ENCODE data around the gene PROS1. TPM values are rescaled to one million over a fixed set of nuclear protein-coding genes. Genes with fewer than 3 reads are reported as not detected.

PROS1 gene
- total RNA-seq (2014; rRNA removed; shearing (Covaris generic)) = 242 and 248 TPM in 2 replicates
- polyA plus RNA-seq (2015; cell fraction: cytosol; rRNA removed) = 169 and 233 TPM in 2 replicates
- polyA plus RNA-seq (2015; cell fraction: nucleus; rRNA removed) = 53.9 and 60.5 TPM in 2 replicates

- DNase-seq (ENCODE audit: low read depth, low spot score) = peak; percentile 88
- in situ Hi-C loops (cut with HindIII; ENCODE audit: low pct_unique_long_range_greater_than_20kb, low sequenced_read_pairs) = no loop called here
Measured at GRCh38 chr3:93973131-93974126, at the start of gene PROS1. PROS1 (minus strand) TSS chr3:93973896; CDS start chr3:93973749, 147 bp downstream.

DNA sequence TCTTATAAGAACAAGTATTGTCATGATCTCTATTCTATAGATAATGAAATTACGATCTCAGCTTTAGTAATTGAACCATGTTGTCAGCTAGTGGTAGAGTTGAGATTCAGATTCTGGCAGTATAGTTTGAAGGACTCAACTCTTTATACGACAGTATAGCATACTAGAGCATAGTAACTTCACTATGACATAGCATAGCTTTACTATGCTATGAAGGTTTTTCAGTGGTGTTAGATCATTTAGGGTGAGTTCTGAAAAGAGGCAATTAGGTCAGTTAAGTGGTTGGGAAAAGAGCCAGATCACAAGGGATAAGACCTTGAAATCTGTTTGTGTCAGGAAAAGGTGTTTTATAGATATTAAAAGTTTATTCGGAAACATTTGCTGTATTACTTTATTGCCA is 46.6 kb upstream of the PROS1 start:
- in situ Hi-C loops (cut with HindIII; ENCODE audit: low pct_unique_long_range_greater_than_20kb, low sequenced_read_pairs) = no loop called here
- no peak for DNase-seq (ENCODE audit: low read depth, low spot score)

- in situ Hi-C loops (cut with HindIII; ENCODE audit: low pct_unique_long_range_greater_than_20kb, low sequenced_read_pairs) = no loop called here
- DNase-seq (ENCODE audit: low read depth, low spot score) = no peak
Measured at GRCh38 chr3:94019659-94020058, 46.0 kb upstream of the PROS1 start.

DNA sequence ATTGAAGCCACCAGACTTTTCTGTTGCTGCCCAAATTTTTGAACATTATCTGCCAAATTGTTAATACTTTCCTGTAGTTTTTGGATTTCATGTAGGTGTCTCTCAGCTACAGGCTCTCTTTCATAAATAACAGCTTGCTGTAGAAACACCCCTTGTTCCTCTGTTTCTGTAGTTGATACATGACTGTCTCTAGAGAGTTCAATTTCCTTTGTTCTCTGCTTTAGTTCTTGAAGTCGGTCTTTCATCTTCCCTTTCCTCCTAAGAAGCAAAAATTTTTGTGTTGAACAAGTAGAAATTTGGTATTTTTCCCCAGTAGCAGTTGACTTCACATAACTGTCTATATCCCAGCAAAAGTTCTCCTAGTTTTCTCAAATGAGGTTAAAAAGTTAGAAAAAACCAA is 41.3 kb upstream of the PROS1 start:
- in situ Hi-C loops (cut with HindIII; ENCODE audit: low pct_unique_long_range_greater_than_20kb, low sequenced_read_pairs) = no loop called here
- no peak for DNase-seq (ENCODE audit: low read depth, low spot score)

GRCh38 chr3:94012185-94012584 is 38.5 kb upstream of the PROS1 start:
- in situ Hi-C loops (cut with HindIII; ENCODE audit: low pct_unique_long_range_greater_than_20kb, low sequenced_read_pairs) = no loop called here

DNA sequence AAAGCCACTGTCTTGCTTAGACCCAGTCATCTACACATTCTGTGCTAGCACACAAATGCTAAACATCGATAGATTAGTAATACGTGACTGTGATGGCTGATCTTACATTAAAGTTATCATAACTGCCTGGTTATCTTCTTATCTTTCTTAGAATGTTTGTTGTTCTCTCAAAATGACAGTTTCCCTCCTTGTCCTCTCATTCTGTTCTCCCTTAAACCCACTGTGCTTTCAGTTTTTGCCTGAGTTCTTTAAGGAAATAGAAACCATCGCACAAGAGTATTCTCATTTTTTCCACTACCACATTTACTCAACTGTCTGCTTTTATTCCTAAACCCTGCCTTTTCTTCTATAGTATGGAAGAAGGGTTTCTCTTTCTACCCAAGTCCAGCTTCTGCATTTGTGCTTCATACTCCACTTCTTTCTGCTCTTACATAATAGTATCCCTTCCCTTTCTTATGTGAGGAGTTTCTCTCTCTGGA is 37.6 kb upstream of the PROS1 start:
- in situ Hi-C loops (cut with HindIII; ENCODE audit: low pct_unique_long_range_greater_than_20kb, low sequenced_read_pairs) = no loop called here
- no peak for DNase-seq (ENCODE audit: low read depth, low spot score)

More at GRCh38 chr3:94012185-94012584, 38.5 kb upstream of the PROS1 start:
- no peak for DNase-seq (ENCODE audit: low read depth, low spot score)

DNA sequence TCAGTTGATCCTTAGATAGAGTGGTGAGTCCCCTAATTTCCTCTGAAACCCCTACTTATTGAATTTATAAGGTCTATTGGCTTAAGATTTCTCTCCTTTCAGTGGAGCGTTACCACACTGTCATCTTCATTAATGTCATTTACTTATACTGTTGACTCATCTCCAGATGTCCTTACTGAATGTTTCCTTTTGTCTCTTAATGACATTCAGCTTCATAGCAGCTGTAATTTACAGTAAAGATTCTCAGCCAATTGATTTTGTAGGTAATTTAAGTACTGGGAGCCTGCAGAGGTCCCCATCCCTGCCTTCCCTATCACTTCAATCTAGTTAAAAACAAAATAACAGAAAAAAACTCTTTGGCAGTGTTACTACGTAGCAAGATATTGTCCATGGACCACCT is 35.9 kb upstream of the PROS1 start:
- DNase-seq (ENCODE audit: low read depth, low spot score) = no peak
- in situ Hi-C loops (cut with HindIII; ENCODE audit: low pct_unique_long_range_greater_than_20kb, low sequenced_read_pairs) = no loop called here

- in situ Hi-C loops (cut with HindIII; ENCODE audit: low pct_unique_long_range_greater_than_20kb, low sequenced_read_pairs) = no loop called here
- DNase-seq (ENCODE audit: low read depth, low spot score) = no peak
Measured at GRCh38 chr3:94008253-94008652, 34.6 kb upstream of the PROS1 start.

- DNase-seq (ENCODE audit: low read depth, low spot score) = peak; percentile 67
- in situ Hi-C loops (cut with HindIII; ENCODE audit: low pct_unique_long_range_greater_than_20kb, low sequenced_read_pairs) = no loop called here
Measured at GRCh38 chr3:94004301-94004910, 30.7 kb upstream of the PROS1 start.

DNA sequence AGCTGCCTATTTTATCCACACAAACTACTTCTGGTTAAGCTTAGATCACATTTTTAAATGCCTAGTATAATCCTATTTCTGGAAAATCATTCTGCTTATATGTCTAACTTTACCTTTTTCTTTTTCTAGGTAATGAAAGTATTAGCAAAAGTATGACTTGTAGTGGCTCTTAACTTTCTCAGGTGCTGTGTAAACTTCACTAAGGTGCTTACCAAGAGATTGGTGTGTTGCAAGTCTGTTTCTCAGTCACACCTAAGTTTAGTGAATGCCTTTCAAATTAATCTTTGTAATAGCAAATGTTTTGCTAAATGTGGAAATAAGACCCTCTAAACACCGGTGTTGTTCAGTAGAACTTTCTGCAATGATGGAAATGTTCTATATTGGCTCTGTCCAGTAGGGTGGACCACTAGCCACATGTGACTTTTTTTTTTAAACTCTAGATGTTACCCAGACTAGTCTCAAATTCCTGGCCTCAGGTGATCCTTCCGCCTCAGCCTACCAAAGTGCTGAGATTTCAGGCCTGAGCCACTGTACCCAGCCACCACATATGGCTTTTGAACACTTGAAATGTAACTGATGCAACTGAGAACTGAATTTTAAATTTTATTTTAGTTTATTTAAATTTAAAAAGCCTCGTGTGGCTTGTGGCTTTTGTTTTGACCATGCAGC is 28.3 kb upstream of the PROS1 start:
- in situ Hi-C loops (cut with HindIII; ENCODE audit: low pct_unique_long_range_greater_than_20kb, low sequenced_read_pairs) = no loop called here

GRCh38 chr3:94001191-94001590 is 27.5 kb upstream of the PROS1 start:
- DNase-seq (ENCODE audit: low read depth, low spot score) = no peak
- in situ Hi-C loops (cut with HindIII; ENCODE audit: low pct_unique_long_range_greater_than_20kb, low sequenced_read_pairs) = no loop called here

More for the DNA sequence above, 28.3 kb upstream of the PROS1 start:
- no peak for DNase-seq (ENCODE audit: low read depth, low spot score)

- no peak for DNase-seq (ENCODE audit: low read depth, low spot score)
- in situ Hi-C loops (cut with HindIII; ENCODE audit: low pct_unique_long_range_greater_than_20kb, low sequenced_read_pairs) = no loop called here
Measured at GRCh38 chr3:93994056-93994455, 20.4 kb upstream of the PROS1 start.

DNA sequence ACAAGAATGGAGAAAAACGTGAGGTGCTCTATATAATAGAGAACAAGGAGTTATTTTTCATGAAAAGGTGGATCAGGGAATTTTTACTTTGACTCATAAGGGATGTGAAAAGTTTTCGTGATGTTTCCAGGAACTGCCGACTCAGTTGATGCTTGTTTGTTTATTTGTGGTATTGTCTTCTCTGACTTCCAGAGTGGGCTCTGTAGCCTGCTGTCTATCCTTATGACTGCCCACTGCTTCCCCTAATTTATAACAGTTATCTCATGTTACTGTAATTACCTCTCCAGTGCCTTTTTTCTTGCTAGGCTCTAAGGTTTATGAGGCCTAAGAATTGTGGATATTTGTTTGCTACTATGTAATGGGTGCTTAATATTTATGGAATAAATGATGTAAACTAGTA is 18.5 kb upstream of the PROS1 start:
- in situ Hi-C loops (cut with HindIII; ENCODE audit: low pct_unique_long_range_greater_than_20kb, low sequenced_read_pairs) = no loop called here

GRCh38 chr3:93991631-93992030 is 17.9 kb upstream of the PROS1 start:
- DNase-seq (ENCODE audit: low read depth, low spot score) = no peak

More for the DNA sequence above, 18.5 kb upstream of the PROS1 start:
- no peak for DNase-seq (ENCODE audit: low read depth, low spot score)

GRCh38 chr3:93989241-93989640 is 15.5 kb upstream of the PROS1 start:
- in situ Hi-C loops (cut with HindIII; ENCODE audit: low pct_unique_long_range_greater_than_20kb, low sequenced_read_pairs) = no loop called here
- no peak for DNase-seq (ENCODE audit: low read depth, low spot score)

More at GRCh38 chr3:93991631-93992030, 17.9 kb upstream of the PROS1 start:
- in situ Hi-C loops (cut with HindIII; ENCODE audit: low pct_unique_long_range_greater_than_20kb, low sequenced_read_pairs) = no loop called here

DNA sequence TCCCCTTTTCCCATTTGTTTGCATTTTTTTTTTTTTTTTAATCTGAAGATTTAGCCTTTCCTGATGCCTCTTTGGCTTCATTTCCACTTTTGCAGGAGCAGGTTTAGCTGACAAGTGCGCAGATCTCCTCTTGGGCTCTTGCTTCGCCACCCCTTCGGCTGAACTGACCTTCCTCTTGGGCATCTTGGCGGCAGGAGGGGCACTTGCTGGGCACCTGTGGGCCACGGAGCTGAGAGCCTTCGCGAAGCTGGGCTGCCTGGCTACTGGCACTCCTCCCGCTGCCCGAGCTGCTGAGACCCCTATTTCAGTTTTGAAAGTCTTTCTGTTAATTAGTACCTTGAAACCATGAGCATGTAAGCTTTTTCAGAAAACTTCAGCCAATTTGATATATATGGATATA is 15.1 kb upstream of the PROS1 start:
- no peak for DNase-seq (ENCODE audit: low read depth, low spot score)
- in situ Hi-C loops (cut with HindIII; ENCODE audit: low pct_unique_long_range_greater_than_20kb, low sequenced_read_pairs) = no loop called here

GRCh38 chr3:93988283-93988682 is 14.6 kb upstream of the PROS1 start:
- no peak for DNase-seq (ENCODE audit: low read depth, low spot score)
- in situ Hi-C loops (cut with HindIII; ENCODE audit: low pct_unique_long_range_greater_than_20kb, low sequenced_read_pairs) = no loop called here

GRCh38 chr3:93984618-93985017 is 10.9 kb upstream of the PROS1 start:
- in situ Hi-C loops (cut with HindIII; ENCODE audit: low pct_unique_long_range_greater_than_20kb, low sequenced_read_pairs) = no loop called here

More at GRCh38 chr3:93984618-93985017, 10.9 kb upstream of the PROS1 start:
- DNase-seq (ENCODE audit: low read depth, low spot score) = no peak
